ENCODE results near the gene SEC61B.

SEC61B gene

GRCh38 chr9:99222416-99223270, 561 bp downstream of the SEC61B start:
- peak overlapping the region; percentile 77 for H3K4me3 ChIP-seq (ENCODE audit: low read depth, low read length)
- no peak for DNase-seq (ENCODE audit: low read depth)
- TF ChIP-seq, protein P1, sequence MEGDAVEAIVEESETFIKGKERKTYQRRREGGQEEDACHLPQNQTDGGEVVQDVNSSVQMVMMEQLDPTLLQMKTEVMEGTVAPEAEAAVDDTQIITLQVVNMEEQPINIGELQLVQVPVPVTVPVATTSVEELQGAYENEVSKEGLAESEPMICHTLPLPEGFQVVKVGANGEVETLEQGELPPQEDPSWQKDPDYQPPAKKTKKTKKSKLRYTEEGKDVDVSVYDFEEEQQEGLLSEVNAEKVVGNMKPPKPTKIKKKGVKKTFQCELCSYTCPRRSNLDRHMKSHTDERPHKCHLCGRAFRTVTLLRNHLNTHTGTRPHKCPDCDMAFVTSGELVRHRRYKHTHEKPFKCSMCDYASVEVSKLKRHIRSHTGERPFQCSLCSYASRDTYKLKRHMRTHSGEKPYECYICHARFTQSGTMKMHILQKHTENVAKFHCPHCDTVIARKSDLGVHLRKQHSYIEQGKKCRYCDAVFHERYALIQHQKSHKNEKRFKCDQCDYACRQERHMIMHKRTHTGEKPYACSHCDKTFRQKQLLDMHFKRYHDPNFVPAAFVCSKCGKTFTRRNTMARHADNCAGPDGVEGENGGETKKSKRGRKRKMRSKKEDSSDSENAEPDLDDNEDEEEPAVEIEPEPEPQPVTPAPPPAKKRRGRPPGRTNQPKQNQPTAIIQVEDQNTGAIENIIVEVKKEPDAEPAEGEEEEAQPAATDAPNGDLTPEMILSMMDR (IDR thresholded peaks at IDR 0.05; ENCODE audit: control insufficient read depth, extremely low read depth, insufficient read depth) = no peak

DNA sequence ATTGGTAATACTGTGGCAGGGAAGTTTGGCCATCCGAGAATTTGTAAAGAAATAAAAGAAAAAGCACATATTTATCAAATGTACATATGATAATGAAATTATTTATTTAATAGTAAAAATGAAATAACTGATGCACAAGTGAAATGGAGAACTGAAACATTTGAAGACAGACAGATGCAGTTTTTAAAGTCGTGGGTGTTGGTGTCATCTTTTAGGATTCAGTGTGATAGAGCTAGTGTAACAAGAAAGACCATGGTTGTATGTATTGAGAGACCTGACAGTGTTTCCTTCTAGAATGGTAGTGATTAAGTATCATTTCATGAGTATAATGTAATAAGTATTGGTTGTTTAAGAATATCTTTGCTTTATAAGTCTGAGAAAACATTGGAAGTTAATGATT, 2.4 kb downstream of the SEC61B start:
- no peak overlapping the region for H3K4me3 ChIP-seq (ENCODE audit: low read depth, low read length)

GRCh38 chr9:99226054-99226453, 4.0 kb downstream of the SEC61B start:
- no peak for DNase-seq (ENCODE audit: low read depth)
- TF ChIP-seq, protein P1 (IDR thresholded peaks at IDR 0.05; ENCODE audit: control insufficient read depth, extremely low read depth, insufficient read depth) = no peak
- H3K4me3 ChIP-seq (ENCODE audit: low read depth, low read length) = no peak overlapping the region

More for the DNA sequence above, 2.4 kb downstream of the SEC61B start:
- TF ChIP-seq, protein P1 (IDR thresholded peaks at IDR 0.05; ENCODE audit: control insufficient read depth, extremely low read depth, insufficient read depth) = no peak
- no peak for DNase-seq (ENCODE audit: low read depth)

DNA sequence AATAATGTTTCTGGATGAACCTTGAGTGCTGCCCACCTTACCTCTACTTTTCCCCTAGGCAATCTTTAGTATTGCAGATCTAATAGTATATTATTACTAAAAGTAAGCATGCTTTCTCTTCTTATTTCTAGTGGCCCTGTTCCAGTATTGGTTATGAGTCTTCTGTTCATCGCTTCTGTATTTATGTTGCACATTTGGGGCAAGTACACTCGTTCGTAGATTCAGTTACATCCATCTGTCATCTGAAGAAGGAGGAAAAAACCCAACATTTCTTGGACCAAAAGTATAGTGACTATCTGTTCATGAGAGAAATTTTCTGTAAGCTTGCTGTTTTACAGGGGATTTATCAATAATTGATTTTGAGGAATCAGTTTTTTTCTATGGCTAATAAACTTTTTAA, 8.1 kb downstream of the SEC61B start:
- H3K4me3 ChIP-seq (ENCODE audit: low read depth, low read length) = no peak overlapping the region
- TF ChIP-seq, protein P1 (IDR thresholded peaks at IDR 0.05; ENCODE audit: control insufficient read depth, extremely low read depth, insufficient read depth) = no peak
- no peak for DNase-seq (ENCODE audit: low read depth)

DNA sequence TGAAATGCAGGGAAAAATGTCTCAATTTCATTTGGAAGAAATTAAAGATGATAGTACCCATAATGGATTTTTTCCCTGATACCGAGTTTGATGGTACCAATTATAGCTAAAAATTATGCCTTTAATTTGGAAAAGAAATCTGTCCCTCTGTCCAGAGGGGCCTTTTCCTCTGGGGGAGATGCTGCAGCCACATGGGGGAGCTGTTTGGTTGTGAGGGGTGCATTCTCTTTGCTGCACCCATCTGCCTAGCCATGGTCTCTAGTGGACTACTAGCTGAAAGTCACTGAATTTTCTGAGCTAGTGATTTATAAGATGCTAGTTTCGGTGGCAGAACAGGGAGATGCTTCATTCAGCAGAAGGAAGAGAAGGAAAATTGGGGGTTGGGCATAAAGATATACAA, 9.6 kb downstream of the SEC61B start:
- TF ChIP-seq, protein P1 (IDR thresholded peaks at IDR 0.05; ENCODE audit: control insufficient read depth, extremely low read depth, insufficient read depth) = peak; percentile 49
- no peak for DNase-seq (ENCODE audit: low read depth)

DNA sequence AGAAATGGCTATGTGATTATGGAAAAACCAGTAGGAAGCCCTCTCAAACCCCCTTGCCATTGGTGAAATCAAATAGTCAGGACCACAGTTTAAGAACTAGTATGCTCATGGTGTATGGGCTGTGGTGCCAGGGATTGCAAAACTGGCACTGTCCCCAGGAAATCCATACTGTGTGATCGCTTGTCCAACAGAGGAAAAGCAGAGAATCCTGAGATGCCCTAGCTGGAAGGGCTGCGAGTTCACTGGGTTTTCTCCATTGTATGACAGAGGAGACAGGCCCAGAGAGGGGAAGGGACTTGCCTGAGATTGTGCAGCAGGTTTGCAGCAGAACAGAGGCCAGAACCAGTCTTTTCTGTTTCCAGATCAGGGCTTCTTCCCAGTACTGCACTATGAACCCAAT, 12.5 kb downstream of the SEC61B start:
- TF ChIP-seq, protein P1 (IDR thresholded peaks at IDR 0.05; ENCODE audit: control insufficient read depth, extremely low read depth, insufficient read depth) = no peak
- H3K4me3 ChIP-seq (ENCODE audit: low read depth, low read length) = no peak overlapping the region

More for the DNA sequence above, 9.6 kb downstream of the SEC61B start:
- H3K4me3 ChIP-seq (ENCODE audit: low read depth, low read length) = no peak overlapping the region

More for the DNA sequence above, 12.5 kb downstream of the SEC61B start:
- no peak for DNase-seq (ENCODE audit: low read depth)

Measured in LNCaP clone FGC (cell line).